Measurements from ENCODE around the gene PACRG. TPM values are rescaled to one million over a fixed set of nuclear protein-coding genes. Genes with fewer than 3 reads are reported as not detected.

Gene PACRG
- total and polyA plus RNA-seq, 8 donors = 1.8 to 28.6 (median 3.2) TPM; not detected in 2

DNA sequence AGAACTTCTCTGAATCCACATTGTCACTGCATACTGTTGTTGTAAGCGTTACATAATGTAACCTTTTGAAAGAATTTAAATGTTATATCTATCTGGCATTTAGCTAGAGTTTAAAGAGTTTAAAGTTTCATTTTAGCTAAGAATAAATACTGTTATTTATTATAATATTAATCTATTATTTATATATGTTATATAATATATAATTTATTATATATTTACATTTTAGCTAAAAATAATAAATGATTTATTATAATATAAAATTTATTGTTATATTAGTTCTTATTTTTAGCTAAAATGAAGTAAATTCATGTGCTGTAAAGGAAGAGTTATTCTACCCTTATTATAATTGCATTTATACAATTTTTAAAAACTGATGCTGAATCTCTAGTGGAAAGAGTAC lies 431.3 kb downstream of the PACRG start:
- 82 to 93% (median 86%) methylated on average over 1 of the region's 1 CpG for WGBS, 5 donors

DNA sequence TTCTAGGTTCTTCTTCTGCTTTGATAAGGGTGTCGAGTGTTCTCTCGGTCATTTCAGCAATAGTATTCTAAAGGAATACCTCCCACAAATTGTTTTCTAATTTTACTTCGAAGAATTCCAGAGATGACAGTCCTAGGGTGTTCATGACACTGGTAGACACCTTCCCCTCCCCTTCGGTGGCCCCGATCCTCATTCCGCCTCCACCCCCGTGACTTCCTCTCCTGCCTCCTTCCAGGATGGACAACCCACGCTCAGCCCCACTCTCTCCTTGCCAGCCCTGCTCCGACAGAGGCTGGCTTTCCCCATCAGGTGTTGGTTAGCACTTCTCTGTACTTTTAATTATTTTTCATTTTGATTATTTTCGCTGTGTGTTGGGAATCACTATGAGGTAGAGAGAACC lies 431.9 kb downstream of the PACRG start:
- Histone ChIP-seq H3K36me3 (no peaks in the 10 kb centered on the region), H3K4me3 (no peak overlapping the region), H3K4me1 (no peaks in the 10 kb centered on the region), H3K27me3 (no peaks in the 10 kb centered on the region), H3K27ac (no peak overlapping the region), H3K9me3 (no peaks in the 10 kb centered on the region)
- 70 to 81% (median 74%) methylated on average over 10 of the region's 10 CpGs for WGBS, 5 donors
- DNase-seq = no peak
- TF ChIP-seq EP300 (IDR thresholded peaks at IDR 0.05) (no peak), POLR2A (IDR thresholded peaks at IDR 0.05) (no peak), POLR2AphosphoS5 (IDR thresholded peaks at IDR 0.05) (no peak)
- TF ChIP-seq, protein P1, sequence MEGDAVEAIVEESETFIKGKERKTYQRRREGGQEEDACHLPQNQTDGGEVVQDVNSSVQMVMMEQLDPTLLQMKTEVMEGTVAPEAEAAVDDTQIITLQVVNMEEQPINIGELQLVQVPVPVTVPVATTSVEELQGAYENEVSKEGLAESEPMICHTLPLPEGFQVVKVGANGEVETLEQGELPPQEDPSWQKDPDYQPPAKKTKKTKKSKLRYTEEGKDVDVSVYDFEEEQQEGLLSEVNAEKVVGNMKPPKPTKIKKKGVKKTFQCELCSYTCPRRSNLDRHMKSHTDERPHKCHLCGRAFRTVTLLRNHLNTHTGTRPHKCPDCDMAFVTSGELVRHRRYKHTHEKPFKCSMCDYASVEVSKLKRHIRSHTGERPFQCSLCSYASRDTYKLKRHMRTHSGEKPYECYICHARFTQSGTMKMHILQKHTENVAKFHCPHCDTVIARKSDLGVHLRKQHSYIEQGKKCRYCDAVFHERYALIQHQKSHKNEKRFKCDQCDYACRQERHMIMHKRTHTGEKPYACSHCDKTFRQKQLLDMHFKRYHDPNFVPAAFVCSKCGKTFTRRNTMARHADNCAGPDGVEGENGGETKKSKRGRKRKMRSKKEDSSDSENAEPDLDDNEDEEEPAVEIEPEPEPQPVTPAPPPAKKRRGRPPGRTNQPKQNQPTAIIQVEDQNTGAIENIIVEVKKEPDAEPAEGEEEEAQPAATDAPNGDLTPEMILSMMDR (IDR thresholded peaks at IDR 0.05) = no peak
- intact Hi-C loops (cut with DNase I; ENCODE audit: low total_unique reads) = no loop called here

More for the DNA sequence above, 431.3 kb downstream of the PACRG start:
- no peaks in the 10 kb centered on the region for H3K36me3 ChIP-seq
- intact Hi-C loops (cut with DNase I; ENCODE audit: low total_unique reads) = no loop called here
- no peaks in the 10 kb centered on the region for H3K27me3 ChIP-seq
- TF ChIP-seq POLR2A (IDR thresholded peaks at IDR 0.05) (no peak), POLR2AphosphoS5 (IDR thresholded peaks at IDR 0.05) (no peak), EP300 (IDR thresholded peaks at IDR 0.05) (no peak)
- TF ChIP-seq, protein P1 (IDR thresholded peaks at IDR 0.05) = no peak
- no peak for DNase-seq
- no peaks in the 10 kb centered on the region for H3K4me1 ChIP-seq
- H3K9me3 ChIP-seq = no peaks in the 10 kb centered on the region
- no peak overlapping the region for H3K27ac ChIP-seq
- H3K4me3 ChIP-seq = no peak overlapping the region

DNA sequence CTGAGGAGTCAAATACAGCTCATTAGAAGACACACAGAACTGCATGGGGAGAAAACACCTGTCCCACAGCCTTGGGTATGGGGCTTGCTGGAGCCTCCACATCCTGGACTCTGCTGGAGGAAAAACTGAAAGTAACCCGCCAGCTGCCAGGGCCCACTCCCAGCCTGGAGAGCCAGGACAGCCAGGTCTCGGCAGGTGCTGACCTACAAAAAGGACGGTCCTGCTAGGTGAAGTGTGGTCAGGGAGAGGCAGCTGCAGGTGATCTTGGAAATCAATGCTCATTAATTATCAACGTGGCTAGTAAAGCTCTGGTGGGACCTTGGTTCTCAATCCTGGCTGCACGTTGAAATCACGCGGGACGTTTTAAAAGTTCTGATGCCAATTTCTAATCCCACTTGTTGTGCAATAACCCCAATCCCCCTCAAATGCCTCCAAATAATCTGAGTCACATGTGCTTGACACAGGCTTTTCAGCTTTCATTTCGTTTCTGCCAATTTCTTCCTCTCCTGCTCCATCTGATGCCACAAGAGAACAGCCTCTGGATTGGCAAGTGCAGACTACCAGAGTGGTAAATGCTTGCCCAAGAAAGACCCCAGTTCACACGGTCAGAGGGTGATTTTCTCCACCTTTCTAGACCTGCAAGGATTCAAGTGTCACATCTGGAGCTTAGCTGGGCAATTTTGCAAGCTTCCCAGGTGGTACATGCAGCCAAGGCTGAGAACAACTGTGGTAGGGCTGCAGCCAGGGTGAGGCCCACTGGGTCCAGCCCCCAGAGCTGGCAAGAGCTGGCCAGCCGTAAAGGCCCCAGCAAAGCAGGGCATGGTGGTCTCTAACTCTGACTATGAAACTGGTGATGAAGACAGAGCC lies 434.5 kb downstream of the PACRG start:
- WGBS, 5 donors = 81 to 89% (median 84%) methylated on average over 11 of the region's 11 CpGs
- Histone ChIP-seq H3K4me3 (no peak overlapping the region), H3K36me3 (no peaks in the 10 kb centered on the region), H3K9me3 (no peaks in the 10 kb centered on the region), H3K27me3 (no peaks in the 10 kb centered on the region), H3K4me1 (no peaks in the 10 kb centered on the region), H3K27ac (no peak overlapping the region)
- TF ChIP-seq POLR2A (IDR thresholded peaks at IDR 0.05) = no peak
- TF ChIP-seq POLR2AphosphoS5 (IDR thresholded peaks at IDR 0.05) = no peak
- TF ChIP-seq EP300 (IDR thresholded peaks at IDR 0.05) = no peak
- intact Hi-C loops (cut with DNase I; ENCODE audit: low total_unique reads) = no loop called here
- DNase-seq = no peak

DNA sequence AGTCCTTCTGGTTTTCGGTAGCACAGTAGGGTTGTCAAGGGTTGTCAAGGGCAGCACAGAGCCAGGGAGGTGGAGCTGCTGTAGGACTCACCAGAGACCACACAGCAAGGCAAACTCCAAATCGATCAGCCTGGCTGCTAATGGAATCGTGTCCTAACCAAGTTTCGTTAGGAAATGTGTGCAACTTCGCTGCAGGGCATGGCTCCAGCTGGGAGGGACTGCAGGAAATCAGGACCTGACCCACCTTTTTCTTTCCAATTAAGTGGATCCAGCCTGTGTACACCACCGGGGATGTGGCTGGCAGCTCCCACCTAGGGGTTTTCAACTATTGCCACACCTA lies 435.1 kb downstream of the PACRG start:
- no peak for DNase-seq

More for the DNA sequence above, 435.1 kb downstream of the PACRG start:
- Histone ChIP-seq H3K27me3 (no peaks in the 10 kb centered on the region), H3K4me1 (no peaks in the 10 kb centered on the region), H3K36me3 (no peaks in the 10 kb centered on the region), H3K27ac (no peak overlapping the region), H3K9me3 (no peaks in the 10 kb centered on the region), H3K4me3 (no peak overlapping the region)
- intact Hi-C loops (cut with DNase I; ENCODE audit: low total_unique reads) = no loop called here
- TF ChIP-seq POLR2AphosphoS5 (IDR thresholded peaks at IDR 0.05) (no peak), POLR2A (IDR thresholded peaks at IDR 0.05) (no peak), EP300 (IDR thresholded peaks at IDR 0.05) (no peak)
- TF ChIP-seq, protein P1 (IDR thresholded peaks at IDR 0.05) = no peak
- WGBS, 5 donors = 65 to 79% (median 74%) methylated on average over 5 to 6 of the region's 6 CpGs

All from stomach (tissue), 9 donors.